ENCODE data around the gene AADAT. TPM values are rescaled to one million over a fixed set of nuclear protein-coding genes. Genes with fewer than 3 reads are reported as not detected.

AADAT gene
- polyA plus RNA-seq, 3 donors from 2014 or later = not detected

- no peak overlapping the region for H3K4me3 Mint-ChIP-seq
- H3K27me3 Mint-ChIP-seq (ENCODE audit: low read depth in 3 of 3) = peaks cover 0 to 8% (median 8%) of the 10 kb centered on the region in 3 donors
- H3K36me3 Mint-ChIP-seq = peaks cover 0 to 4% (median 0%) of the 10 kb centered on the region in 3 donors
- peaks cover 15 to 17% of the 10 kb centered on the region in 2 donors for H3K4me1 Mint-ChIP-seq
- no peak for DNase-seq
- no peak overlapping the region for H3K27ac Mint-ChIP-seq
- H3K9me3 Mint-ChIP-seq = no peaks in the 10 kb centered on the region
Observed at GRCh38 chr4:170011921-170012628, 77.7 kb downstream of the AADAT start.

Other genes with a start within 250 kb of the AADAT start
- 1 to 10 TPM in 2 of 3 donors, under 1 TPM in 1; 0.63 to 3.4 (median 2.9) TPM for gene MFAP3L, start 63.6 kb downstream of the AADAT start, polyA plus RNA-seq